Fibroblast of pulmonary artery (primary cell): ENCODE data around the gene RFTN2.
A peak's percentile ranks its signal among the peaks of the same experiment; 100 is the strongest.
"Not testable (repeated sequence)": the region's sequence is repeated elsewhere in the genome, so short reads cannot be mapped to it uniquely, and the experiment has no call there.

Experiments
- DNase-seq: peaks from one replicate; pipeline ENCODE4 v3.0.0-alpha.2; 2010; ENCODE audit warnings: low read depth
- H3K4me3 ChIP-seq: replicated peaks from 2 replicates; pipeline ENCODE4 v1.5.1; 2011; ENCODE audit warnings: low read depth, mild to moderate bottlenecking, control low read depth, low read length, moderate library complexity
- CTCF ChIP-seq: IDR thresholded peaks from 2 replicates; pipeline ENCODE4 v1.5.1; 2011; ENCODE audit warnings: mild to moderate bottlenecking, control low read depth, low read length, inconsistent platforms; ENCODE audit errors: missing control alignments

The RFTN2 gene

GRCh38 chr2:197675246-197675645 lies at the start of gene RFTN2:
RFTN2 (minus strand) TSS chr2:197675587; CDS start chr2:197675458, 129 bp downstream.
- peak; percentile 34 for DNase-seq
- H3K4me3 ChIP-seq: peak within 1 kb of the TSS; percentile 70

GRCh38 chr2:197717863-197718262 lies 42.5 kb upstream of the RFTN2 start:
- DNase-seq: no peak
- TF ChIP-seq CTCF: no peak
- H3K4me3 ChIP-seq: no peak overlapping the region

More at GRCh38 chr2:197675246-197675645, at the start of gene RFTN2:
- no peak for TF ChIP-seq CTCF

GRCh38 chr2:197713271-197713670 lies 37.9 kb upstream of the RFTN2 start:
- H3K4me3 ChIP-seq: no peak overlapping the region
- TF ChIP-seq CTCF: no peak
- DNase-seq: no peak

- H3K4me3 ChIP-seq: no peak overlapping the region
- no peak for TF ChIP-seq CTCF
- DNase-seq: no peak
Measured at GRCh38 chr2:197711578-197711977, 36.2 kb upstream of the RFTN2 start.

GRCh38 chr2:197710424-197711042 lies 35.1 kb upstream of the RFTN2 start:
- no peak for TF ChIP-seq CTCF
- DNase-seq: no peak
- no peak overlapping the region for H3K4me3 ChIP-seq

GRCh38 chr2:197709140-197709539 lies 33.8 kb upstream of the RFTN2 start:
- not testable (repeated sequence) for H3K4me3 ChIP-seq, DNase-seq

- TF ChIP-seq CTCF: no peak
- DNase-seq: peak; percentile 76
- no peak overlapping the region for H3K4me3 ChIP-seq
Measured at GRCh38 chr2:197708331-197708730, 32.9 kb upstream of the RFTN2 start.
